ENCODE measurements around the gene TLX3.

The TLX3 gene

DNA sequence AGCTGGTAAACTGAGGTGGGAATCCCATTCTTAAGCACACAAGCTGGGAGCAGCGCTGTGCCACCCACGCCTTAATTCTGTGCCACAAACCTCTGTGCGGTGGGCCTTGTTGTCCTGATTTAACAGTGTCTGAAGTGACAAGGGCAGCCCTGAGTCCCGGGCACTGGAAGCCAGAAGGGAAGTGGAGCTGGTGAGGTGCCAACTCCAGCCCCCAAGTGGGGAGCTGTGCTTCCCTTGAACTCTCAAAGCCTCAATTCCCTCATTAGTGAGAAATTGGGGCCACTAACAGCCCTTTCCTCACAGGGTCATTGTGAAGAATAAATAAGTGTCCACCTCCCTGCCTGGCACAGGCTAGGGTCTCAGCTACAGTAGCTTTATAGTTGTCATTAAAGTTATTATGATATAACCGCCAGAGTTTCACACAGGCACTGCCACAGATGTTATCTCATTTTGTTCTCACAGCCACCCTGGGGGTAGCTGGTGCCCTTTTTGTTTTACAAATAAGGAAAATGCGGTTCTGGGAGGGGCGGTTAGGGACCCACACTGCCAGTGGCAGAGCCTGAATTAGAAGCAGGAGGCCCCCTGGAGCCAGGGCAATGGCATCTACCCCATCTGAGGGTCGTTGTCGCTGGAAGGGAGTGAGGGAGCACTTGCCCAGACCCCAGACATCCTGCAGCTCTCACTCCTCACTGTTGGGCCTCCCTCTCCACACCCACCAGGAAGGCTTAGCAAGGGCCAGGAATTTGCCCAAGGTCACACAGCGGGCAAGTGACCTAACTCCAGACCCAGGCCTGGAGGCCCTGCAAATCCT, 2.1 kb upstream of the TLX3 start:
- peak in 1 of 2 experiments; percentile 21 for DNase-seq

GRCh38 chr5:171307789-171308452, 1.1 kb upstream of the TLX3 start:
- DNase-seq: no peak

- peak; percentile 10 to 68 for DNase-seq
Measured at GRCh38 chr5:171309276-171310211, 496 bp downstream of the TLX3 start.

- peak in 1 of 2 experiments; percentile 51 for DNase-seq
Measured at GRCh38 chr5:171310212-171310818, 1.3 kb downstream of the TLX3 start.

- peak in 1 of 2 experiments; percentile 16 for DNase-seq
Measured at GRCh38 chr5:171310819-171311321, 1.8 kb downstream of the TLX3 start.

GRCh38 chr5:171311322-171312077, 2.5 kb downstream of the TLX3 start:
- DNase-seq: peak; percentile 7 to 55

DNA sequence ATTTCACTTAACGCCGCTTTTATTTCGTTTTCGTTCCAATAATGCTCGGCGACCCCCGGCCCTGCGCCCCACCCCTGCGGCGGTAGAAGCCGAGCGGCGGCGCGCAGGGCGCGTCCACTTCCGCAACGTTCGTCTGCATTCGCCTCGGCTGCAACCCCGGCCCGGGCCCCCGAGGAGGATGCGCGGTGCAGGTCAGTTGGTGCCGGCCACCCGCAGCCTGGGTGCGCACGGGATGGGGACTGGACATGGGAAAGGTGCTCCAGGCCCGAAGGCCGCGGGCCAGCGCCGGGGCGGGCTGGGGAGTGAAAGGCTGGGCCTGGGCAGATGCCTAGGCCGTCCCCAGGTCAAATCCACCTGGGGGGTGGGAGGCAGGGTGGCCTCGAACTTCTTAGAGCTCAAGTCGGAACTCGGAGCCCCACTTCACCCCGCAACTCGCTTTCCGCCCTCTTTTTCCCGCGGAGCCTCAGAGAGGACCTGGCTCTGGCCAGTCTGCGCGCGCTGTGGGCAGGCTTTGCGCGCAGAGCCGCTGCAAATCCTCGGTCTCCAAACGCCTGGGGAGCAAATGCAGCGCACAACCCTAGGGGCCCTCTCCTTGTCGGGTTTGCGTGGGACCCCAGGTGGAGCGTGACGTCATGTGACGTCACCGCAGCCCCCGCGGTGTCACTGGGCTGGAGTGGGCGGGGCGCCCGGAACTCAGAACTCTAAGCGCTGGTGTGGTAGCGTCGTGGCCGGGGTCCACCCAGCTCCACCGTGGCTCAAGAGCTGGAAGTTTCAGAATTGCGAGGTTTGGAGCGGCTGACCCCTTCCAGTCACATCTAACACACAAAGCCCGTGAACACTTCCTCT, 3.3 kb downstream of the TLX3 start:
- no peak for DNase-seq

GRCh38 chr5:171313481-171314206, 4.6 kb downstream of the TLX3 start:
- no peak for DNase-seq

GRCh38 chr5:171314728-171315385, 5.8 kb downstream of the TLX3 start:
- no peak for DNase-seq

- no peak for DNase-seq
Measured at GRCh38 chr5:171315386-171315891, 6.4 kb downstream of the TLX3 start.

DNA sequence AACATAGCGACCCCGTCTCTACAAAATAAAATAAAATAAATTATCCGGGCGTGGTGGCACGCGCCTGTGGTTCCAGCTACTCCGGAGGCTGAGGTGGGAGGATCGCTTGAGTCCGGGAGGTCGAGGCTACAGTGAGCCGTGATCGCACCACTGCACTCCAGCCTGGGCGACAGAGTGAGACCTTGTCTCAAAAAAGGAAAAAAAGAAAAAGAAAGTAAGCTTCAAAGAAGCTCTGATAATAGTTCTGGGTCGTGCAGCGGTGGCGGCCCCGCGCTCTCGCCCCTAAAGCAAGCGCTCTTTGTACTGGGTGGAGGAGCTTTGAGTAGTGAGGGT, 6.8 kb downstream of the TLX3 start:
- no peak for DNase-seq

GRCh38 chr5:171316258-171317121, 7.4 kb downstream of the TLX3 start:
- DNase-seq: no peak

DNA sequence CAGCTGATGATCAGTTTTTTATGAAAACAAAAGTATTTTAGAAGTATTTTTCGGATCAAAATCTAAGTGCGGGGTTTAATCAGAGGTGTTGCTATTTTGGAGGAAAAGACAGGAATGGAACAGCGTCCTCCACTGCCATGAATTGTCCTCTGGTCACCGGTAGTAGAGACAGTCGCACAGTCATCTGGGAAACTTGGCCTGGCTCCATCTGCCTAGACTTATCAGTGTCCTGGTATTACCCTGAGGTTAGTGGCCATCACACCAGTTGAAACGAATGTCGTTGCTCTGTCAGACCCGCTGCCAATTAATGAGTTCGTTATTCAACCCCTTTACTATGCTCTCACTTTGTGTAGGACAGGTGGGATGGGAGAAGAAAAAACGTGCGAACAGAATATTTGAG, 8.2 kb downstream of the TLX3 start:
- DNase-seq: no peak

DNA sequence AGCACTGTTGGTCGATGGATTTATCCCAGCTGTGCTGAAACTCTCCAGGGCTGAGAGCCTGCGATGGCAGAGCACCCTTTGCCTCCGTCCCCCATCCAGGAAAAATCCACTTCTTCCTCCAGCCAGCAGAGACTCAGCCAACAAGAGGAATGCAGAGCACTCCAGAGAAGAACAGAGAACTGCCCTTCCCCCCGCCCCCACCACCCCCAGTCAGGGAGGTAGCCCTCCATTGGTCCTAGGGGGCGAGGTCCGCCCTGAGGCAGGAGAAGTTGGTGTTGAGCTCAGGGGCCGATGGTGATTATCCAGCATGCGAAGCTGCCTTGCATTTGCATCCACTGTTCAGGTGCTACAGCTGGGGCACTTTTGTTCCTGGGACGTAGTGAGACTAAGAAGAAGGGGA, 9.0 kb downstream of the TLX3 start:
- peak; percentile 4 to 36 for DNase-seq

DNA sequence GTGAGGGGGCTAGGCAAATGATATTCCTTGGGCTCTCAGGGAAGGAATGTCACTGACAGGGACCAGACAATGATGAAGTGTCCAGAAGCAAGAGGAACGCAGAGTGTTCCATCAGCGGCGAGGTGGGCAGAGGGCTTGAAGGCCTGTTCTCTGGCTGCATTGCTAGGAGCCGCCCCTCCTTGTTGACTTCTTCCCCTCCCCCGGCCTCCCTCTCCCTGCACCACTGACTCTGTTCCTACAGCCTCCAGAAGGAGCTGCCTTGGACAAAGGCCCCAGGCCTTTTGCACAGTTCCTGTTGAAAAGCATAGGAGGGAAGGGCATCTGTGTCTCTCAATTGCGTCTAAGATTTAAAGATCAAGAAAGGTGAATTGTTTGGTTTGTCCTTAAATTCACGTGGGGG, 12.4 kb downstream of the TLX3 start:
- DNase-seq: no peak

DNA sequence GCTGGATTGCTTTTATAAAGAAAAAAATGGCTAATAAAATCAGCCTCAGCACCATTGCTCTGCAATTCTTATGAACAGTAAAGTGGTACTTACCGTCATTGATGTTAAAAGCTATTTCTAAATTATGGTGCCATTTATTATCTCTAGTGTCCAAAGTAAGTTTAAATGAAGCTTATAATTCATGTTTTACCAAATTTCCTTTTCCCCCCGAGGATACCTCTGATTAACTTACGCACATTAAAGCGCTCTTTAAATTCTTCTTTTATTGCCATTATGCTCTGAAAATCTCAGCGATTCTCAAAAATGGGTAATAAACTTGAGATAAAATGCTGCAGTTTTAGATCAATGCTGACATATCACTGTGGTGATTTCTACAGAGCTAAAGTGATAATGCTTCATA, 13.5 kb downstream of the TLX3 start:
- no peak for DNase-seq

DNA sequence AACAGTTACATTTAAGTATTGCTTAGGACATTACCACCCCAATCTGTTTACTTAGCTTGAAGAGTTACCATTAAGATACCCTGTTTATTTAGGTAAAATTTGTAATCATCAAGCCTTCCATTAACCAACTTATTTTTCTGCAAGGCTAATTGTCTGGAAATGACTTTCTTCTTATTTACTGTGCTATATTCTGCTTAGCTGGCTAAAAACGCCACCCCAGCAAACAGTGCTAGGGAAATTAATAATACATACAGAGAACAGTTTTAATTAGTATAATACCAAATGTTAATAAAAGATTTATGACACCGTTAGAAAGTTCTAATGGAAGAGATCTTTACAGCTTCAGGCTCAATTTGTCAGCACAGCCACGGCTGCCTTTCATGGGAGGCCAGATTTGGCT, 14.0 kb downstream of the TLX3 start:
- DNase-seq: no peak

- no peak for DNase-seq
Measured at GRCh38 chr5:171323806-171324632, 15.0 kb downstream of the TLX3 start.

Measured in NCI-H526 (cell line).